Measurements from ENCODE around the gene CENPT. TPM values are rescaled to one million over a fixed set of nuclear protein-coding genes. Genes with fewer than 3 reads are reported as not detected.

The CENPT gene
- total and polyA plus RNA-seq, 9 donors = 18.4 to 57.4 (median 42.0) TPM

DNA sequence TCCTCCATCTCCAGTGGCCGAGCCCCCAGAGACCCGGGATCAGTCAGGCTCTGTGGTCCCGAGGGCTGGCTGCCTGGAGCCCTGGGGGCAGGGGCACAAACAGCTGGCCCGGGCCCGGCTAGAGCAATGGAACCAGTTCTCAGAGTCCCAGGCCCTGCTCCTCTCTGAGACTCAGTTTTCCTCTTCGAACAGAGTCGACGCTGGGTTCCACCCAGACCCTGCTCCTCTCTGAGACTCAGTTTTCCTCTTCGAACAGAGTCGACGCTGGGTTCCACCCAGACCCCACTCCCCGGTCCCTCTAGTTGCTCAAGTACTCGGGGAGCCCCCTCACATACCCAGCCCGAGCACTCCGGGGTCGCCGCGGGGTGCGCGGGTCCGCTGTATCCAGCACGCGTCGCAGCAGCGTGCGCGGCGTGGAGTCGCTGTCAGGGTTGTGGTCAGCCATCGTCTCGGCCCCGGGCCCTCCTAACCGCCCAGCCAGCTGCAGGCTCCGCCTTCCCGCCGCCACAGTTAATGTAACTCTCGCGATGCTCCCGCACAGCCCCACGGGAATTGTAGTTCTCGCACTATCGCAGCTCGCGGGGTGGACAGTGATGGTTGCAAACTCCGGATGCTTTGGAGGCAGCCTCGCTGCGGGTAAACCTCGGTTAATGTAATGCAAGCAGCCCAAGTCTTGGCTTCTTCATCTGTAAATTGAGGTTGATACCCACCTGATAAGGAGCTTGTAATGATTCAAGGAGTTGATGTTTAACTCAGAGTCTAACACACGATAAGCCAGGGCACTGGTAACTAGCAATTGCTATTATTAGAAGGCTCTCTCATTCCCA is 13.9 kb downstream of the CENPT start:
- Histone ChIP-seq H3K4me1 (ENCODE audit: insufficient read depth) (peaks cover 4% of the 10 kb centered on the region), H3K27me3 (no peaks in the 10 kb centered on the region), H3K36me3 (no peaks in the 10 kb centered on the region), H3K9me3 (no peaks in the 10 kb centered on the region), H3K27ac (peak overlapping the region in 1 of 2 donors; percentile 59), H3K4me3 (peak overlapping the region; percentile 52)
- intact Hi-C loops (cut with DNase I) = no loop called here
- peak; percentile 90 to 96 (median 95) for DNase-seq
- WGBS, 3 donors = 0 to 1% (median 0%) methylated on average over 47 to 49 of the region's 49 CpGs
- TF ChIP-seq EP300 (IDR thresholded peaks at IDR 0.05) (no peak), POLR2A (IDR thresholded peaks at IDR 0.05) (peak; percentile 59)
- TF ChIP-seq, protein P1, sequence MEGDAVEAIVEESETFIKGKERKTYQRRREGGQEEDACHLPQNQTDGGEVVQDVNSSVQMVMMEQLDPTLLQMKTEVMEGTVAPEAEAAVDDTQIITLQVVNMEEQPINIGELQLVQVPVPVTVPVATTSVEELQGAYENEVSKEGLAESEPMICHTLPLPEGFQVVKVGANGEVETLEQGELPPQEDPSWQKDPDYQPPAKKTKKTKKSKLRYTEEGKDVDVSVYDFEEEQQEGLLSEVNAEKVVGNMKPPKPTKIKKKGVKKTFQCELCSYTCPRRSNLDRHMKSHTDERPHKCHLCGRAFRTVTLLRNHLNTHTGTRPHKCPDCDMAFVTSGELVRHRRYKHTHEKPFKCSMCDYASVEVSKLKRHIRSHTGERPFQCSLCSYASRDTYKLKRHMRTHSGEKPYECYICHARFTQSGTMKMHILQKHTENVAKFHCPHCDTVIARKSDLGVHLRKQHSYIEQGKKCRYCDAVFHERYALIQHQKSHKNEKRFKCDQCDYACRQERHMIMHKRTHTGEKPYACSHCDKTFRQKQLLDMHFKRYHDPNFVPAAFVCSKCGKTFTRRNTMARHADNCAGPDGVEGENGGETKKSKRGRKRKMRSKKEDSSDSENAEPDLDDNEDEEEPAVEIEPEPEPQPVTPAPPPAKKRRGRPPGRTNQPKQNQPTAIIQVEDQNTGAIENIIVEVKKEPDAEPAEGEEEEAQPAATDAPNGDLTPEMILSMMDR (IDR thresholded peaks at IDR 0.05) = no peak

DNA sequence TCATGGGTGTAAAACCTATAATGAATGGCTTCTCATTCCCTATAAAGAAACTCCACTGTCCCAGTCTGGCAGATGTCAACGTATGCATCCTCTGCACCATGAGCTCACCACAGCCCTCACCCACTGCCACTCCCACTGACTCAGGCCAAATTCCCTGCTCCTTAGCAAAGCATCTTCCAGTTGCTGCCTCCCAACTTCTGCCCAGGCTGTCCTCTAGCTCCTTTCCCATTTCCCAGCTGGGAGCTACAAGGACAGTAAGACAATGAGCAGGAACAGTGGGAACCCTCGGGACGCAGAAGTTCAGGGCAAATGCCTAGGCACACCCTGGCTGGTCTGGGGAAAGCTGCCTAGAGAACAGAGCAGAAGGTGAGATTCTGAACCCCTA is 14.5 kb downstream of the CENPT start:
- Histone ChIP-seq H3K27me3 (no peaks in the 10 kb centered on the region), H3K4me1 (ENCODE audit: insufficient read depth) (peaks cover 4% of the 10 kb centered on the region), H3K27ac (peak overlapping the region in 1 of 2 donors; percentile 59), H3K9me3 (no peaks in the 10 kb centered on the region), H3K36me3 (no peaks in the 10 kb centered on the region), H3K4me3 (peak overlapping the region; percentile 52)
- WGBS, 3 donors = 0 to 2% (median 2%) methylated on average over 3 of the region's 3 CpGs
- DNase-seq = no peak
- TF ChIP-seq, protein P1 (IDR thresholded peaks at IDR 0.05) = no peak
- TF ChIP-seq EP300 (IDR thresholded peaks at IDR 0.05) (no peak), POLR2A (IDR thresholded peaks at IDR 0.05) (no peak)
- intact Hi-C loops (cut with DNase I) = no loop called here

DNA sequence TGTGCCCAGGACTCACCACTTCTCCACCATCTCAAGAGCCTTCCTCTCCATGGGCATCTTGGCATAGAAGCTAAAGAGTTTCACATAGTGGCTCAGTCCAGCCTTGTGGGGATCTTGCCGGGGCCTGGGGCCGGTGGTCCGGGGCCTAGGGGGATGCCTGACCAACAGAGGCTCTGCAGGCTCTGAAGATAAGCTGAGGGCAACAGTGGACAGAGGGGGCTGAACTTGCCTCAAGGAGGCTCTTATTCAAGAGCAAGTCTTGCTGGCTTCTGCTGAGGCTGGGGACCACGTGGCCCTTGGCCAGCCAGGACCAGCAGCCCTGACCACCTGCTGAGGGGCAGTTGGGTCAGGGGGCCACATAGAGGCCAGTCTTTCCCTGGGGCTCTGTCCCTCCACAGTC is 18.8 kb downstream of the CENPT start:
- WGBS, 3 donors = 88 to 93% (median 89%) methylated on average over 4 of the region's 4 CpGs

DNA sequence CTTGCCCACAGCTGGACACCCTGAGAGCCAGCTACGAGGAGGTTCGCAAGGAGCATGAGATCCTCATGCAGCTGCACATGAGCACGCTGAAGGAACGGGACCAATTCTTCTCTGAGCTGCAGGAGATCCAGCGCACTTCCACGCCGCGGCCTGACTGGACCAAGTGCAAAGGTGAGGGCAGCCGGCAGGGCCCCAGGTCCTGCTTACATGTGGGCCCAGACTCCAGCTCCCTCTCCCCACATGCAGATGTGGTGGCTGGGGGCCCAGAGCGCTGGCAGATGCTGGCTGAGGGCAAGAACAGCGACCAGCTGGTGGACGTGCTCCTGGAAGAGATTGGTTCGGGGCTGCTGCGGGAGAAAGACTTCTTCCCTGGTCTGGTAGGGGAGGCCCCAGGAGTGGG is 21.6 kb downstream of the CENPT start:
- Histone ChIP-seq H3K4me3 (no peak overlapping the region), H3K27me3 (no peaks in the 10 kb centered on the region), H3K4me1 (ENCODE audit: insufficient read depth) (no peaks in the 10 kb centered on the region), H3K36me3 (no peaks in the 10 kb centered on the region), H3K9me3 (no peaks in the 10 kb centered on the region), H3K27ac (no peak overlapping the region)
- intact Hi-C loops (cut with DNase I) = loop anchor here in 1 of 4 donors (10.0 kb wide), 1 partner anchor 209 kb away; no protein-coding TSS in a partner anchor
- TF ChIP-seq POLR2A (IDR thresholded peaks at IDR 0.05) = no peak
- DNase-seq = no peak
- 83 to 94% (median 88%) methylated on average over 10 to 14 of the region's 14 CpGs for WGBS, 3 donors

More for the DNA sequence above, 18.8 kb downstream of the CENPT start:
- Histone ChIP-seq H3K27ac (no peak overlapping the region), H3K27me3 (no peaks in the 10 kb centered on the region), H3K4me3 (no peak overlapping the region), H3K9me3 (no peaks in the 10 kb centered on the region), H3K36me3 (no peaks in the 10 kb centered on the region), H3K4me1 (ENCODE audit: insufficient read depth) (peaks cover 4% of the 10 kb centered on the region)
- intact Hi-C loops (cut with DNase I) = loop anchor here in 1 of 4 donors (10.0 kb wide), 1 partner anchor 206 kb away; no protein-coding TSS in a partner anchor
- no peak for DNase-seq
- TF ChIP-seq POLR2A (IDR thresholded peaks at IDR 0.05) (no peak), EP300 (IDR thresholded peaks at IDR 0.05) (no peak)
- TF ChIP-seq, protein P1 (IDR thresholded peaks at IDR 0.05) = no peak

DNA sequence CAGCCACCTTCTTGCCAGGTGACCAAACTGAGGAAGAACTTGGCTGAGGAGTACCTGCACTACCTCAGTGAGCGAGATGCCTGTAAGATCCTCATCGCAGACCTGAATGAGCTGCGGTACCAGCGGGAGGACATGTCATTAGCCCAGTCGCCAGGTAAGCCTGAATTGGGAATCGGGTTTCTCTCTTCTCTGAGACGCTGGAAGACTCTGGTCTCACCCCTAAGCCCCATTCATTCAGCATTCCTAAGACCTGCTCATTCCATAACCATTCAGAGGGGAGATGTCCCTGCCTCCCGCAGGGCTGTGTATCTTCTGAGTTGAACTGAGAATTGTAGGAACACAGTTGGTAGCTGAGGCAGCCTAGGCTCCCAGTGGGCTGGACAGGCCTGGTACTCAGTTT is 22.4 kb downstream of the CENPT start:
- no peak for DNase-seq
- no peak overlapping the region for H3K4me3 ChIP-seq
- no peaks in the 10 kb centered on the region for H3K36me3 ChIP-seq
- no peaks in the 10 kb centered on the region for H3K4me1 ChIP-seq (ENCODE audit: insufficient read depth)
- no peak overlapping the region for H3K27ac ChIP-seq
- H3K9me3 ChIP-seq = no peaks in the 10 kb centered on the region
- TF ChIP-seq, protein P1 (IDR thresholded peaks at IDR 0.05) = no peak
- TF ChIP-seq POLR2A (IDR thresholded peaks at IDR 0.05) (no peak), EP300 (IDR thresholded peaks at IDR 0.05) (no peak)
- 79 to 87% (median 87%) methylated on average over 8 of the region's 8 CpGs for WGBS, 3 donors
- no peaks in the 10 kb centered on the region for H3K27me3 ChIP-seq
- intact Hi-C loops (cut with DNase I) = loop anchor here in 1 of 4 donors (10.0 kb wide), 1 partner anchor 210 kb away; no protein-coding TSS in a partner anchor

Measured in ovary (tissue), 9 donors.